GM23338 (cell line): ENCODE results near the gene LRRC3.

ENCODE experiments used
- EZH2phosphoT487 ChIP-seq: fragments of 200-600 bp; sonication (generic); IDR thresholded peaks from one replicate; pipeline ENCODE4 v1.8.1; 2018; ENCODE audit warnings: antibody characterized with exemption; ENCODE audit not compliant: unreplicated experiment
- JUNB ChIP-seq: IDR thresholded peaks from one replicate; pipeline ENCODE4 v1.6.1; 2016; ENCODE audit warnings: antibody characterized with exemption; ENCODE audit not compliant: unreplicated experiment
- NANOG ChIP-seq: IDR thresholded peaks from 2 replicates; pipeline ENCODE4 v1.6.1; 2016; ENCODE audit warnings: antibody characterized with exemption, borderline replicate concordance
- POLR2AphosphoS5 ChIP-seq: IDR thresholded peaks from 2 replicates; pipeline ENCODE4 v1.6.1; 2016; ENCODE audit warnings: antibody characterized with exemption, low read depth
- ZNF114 ChIP-seq: fragments of 250-450 bp; sonication (Bioruptor Pico); IDR thresholded peaks from 2 replicates; pipeline ENCODE4 v1.5.0; 2020; ENCODE audit warnings: mild to moderate bottlenecking, moderate library complexity
- TF ChIP-seq, protein P1 (sequence below), 2 experiments: fragments of 200-600 bp in 1 of 2; sonication (generic) in 1 of 2; conservative IDR thresholded peaks; 2 replicates each; pipeline versions ENCODE4 v1.5.1 to v1.6.1; 2016 to 2017; ENCODE audit warnings: antibody characterized with exemption in 2 of 2, low read depth in 2 of 2, mild to moderate bottlenecking in 2 of 2, moderate library complexity in 1 of 2
- TF ChIP-seq, protein P2 (sequence below): IDR thresholded peaks from one replicate; pipeline ENCODE4 v1.6.1; 2018; ENCODE audit warnings: antibody characterized with exemption; ENCODE audit not compliant: unreplicated experiment
- TF ChIP-seq, protein P3 (sequence below): IDR thresholded peaks from 2 replicates; pipeline ENCODE4 v1.6.1; 2016; ENCODE audit warnings: antibody characterized with exemption

DNA sequence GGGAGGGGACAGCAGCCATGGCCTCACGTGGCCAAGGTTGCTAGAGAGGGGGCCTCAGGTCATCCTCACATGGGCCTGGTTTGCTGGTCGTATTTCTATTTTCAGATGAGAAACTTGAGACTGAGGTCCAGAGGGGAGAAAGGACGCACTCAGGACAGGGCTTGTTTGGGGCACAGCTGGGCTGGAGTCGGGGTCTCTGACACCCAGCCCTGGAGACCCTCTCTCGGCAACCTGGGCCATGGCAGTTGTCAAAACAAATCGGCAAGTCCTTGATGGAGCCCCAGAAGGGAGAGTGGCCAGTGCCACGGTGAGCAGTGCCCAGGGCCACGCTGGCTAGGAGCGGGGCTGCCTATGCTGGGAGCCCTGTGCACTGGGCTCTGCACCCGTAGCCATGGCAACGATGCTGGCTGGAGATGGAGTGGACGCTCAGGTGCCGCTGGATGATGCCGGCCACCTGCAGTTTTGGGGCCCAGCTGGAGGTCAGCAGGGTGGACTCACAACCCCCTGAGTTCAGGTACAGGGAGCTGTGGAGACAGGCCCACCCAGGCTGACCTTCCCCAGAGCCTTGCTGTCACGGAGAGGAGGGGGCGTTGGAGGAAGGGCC lies 11.1 kb downstream of the LRRC3 start:
- TF ChIP-seq, protein P1, sequence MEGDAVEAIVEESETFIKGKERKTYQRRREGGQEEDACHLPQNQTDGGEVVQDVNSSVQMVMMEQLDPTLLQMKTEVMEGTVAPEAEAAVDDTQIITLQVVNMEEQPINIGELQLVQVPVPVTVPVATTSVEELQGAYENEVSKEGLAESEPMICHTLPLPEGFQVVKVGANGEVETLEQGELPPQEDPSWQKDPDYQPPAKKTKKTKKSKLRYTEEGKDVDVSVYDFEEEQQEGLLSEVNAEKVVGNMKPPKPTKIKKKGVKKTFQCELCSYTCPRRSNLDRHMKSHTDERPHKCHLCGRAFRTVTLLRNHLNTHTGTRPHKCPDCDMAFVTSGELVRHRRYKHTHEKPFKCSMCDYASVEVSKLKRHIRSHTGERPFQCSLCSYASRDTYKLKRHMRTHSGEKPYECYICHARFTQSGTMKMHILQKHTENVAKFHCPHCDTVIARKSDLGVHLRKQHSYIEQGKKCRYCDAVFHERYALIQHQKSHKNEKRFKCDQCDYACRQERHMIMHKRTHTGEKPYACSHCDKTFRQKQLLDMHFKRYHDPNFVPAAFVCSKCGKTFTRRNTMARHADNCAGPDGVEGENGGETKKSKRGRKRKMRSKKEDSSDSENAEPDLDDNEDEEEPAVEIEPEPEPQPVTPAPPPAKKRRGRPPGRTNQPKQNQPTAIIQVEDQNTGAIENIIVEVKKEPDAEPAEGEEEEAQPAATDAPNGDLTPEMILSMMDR (conservative IDR thresholded peaks at IDR 0.05; ENCODE audit: low read depth in 2 of 2) = no peak
- TF ChIP-seq, protein P2, sequence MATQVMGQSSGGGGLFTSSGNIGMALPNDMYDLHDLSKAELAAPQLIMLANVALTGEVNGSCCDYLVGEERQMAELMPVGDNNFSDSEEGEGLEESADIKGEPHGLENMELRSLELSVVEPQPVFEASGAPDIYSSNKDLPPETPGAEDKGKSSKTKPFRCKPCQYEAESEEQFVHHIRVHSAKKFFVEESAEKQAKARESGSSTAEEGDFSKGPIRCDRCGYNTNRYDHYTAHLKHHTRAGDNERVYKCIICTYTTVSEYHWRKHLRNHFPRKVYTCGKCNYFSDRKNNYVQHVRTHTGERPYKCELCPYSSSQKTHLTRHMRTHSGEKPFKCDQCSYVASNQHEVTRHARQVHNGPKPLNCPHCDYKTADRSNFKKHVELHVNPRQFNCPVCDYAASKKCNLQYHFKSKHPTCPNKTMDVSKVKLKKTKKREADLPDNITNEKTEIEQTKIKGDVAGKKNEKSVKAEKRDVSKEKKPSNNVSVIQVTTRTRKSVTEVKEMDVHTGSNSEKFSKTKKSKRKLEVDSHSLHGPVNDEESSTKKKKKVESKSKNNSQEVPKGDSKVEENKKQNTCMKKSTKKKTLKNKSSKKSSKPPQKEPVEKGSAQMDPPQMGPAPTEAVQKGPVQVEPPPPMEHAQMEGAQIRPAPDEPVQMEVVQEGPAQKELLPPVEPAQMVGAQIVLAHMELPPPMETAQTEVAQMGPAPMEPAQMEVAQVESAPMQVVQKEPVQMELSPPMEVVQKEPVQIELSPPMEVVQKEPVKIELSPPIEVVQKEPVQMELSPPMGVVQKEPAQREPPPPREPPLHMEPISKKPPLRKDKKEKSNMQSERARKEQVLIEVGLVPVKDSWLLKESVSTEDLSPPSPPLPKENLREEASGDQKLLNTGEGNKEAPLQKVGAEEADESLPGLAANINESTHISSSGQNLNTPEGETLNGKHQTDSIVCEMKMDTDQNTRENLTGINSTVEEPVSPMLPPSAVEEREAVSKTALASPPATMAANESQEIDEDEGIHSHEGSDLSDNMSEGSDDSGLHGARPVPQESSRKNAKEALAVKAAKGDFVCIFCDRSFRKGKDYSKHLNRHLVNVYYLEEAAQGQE = no peak
- TF ChIP-seq POLR2AphosphoS5 = no peak
- no peak for TF ChIP-seq EZH2phosphoT487
- TF ChIP-seq NANOG = no peak
- TF ChIP-seq, protein P3, sequence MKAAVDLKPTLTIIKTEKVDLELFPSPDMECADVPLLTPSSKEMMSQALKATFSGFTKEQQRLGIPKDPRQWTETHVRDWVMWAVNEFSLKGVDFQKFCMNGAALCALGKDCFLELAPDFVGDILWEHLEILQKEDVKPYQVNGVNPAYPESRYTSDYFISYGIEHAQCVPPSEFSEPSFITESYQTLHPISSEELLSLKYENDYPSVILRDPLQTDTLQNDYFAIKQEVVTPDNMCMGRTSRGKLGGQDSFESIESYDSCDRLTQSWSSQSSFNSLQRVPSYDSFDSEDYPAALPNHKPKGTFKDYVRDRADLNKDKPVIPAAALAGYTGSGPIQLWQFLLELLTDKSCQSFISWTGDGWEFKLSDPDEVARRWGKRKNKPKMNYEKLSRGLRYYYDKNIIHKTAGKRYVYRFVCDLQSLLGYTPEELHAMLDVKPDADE = no peak
- TF ChIP-seq ZNF114 (CRISPR knock-in tag) = no peak
- TF ChIP-seq JUNB = no peak
